Peyer's patch (tissue), 4 donors: Measurements from ENCODE around the gene TMEM145. TPM values are rescaled to one million over a fixed set of nuclear protein-coding genes. Genes with fewer than 3 reads are reported as not detected.

Experiments used
- DNase-seq, 3 donors: peaks; one replicate each; pipeline ENCODE4 v3.0.0-alpha.2; 2017 to 2019
- H3K27ac ChIP-seq, 4 donors: fragments of 200-600 bp; sonication (generic); one replicate each; pipeline ENCODE4 v1.5.1; 2016 to 2019
- H3K27me3 ChIP-seq, 2 donors: fragments of 200-600 bp; sonication (generic); one replicate each; pipeline ENCODE4 v1.5.1; 2019
- H3K36me3 ChIP-seq, 3 donors: fragments of 200-600 bp; sonication (generic); one replicate each; pipeline ENCODE4 v1.5.1; 2016 to 2019
- H3K4me1 ChIP-seq, 4 donors: fragments of 200-600 bp; sonication (generic); one replicate each; pipeline ENCODE4 v1.5.1; 2016 to 2019
- H3K4me3 ChIP-seq, 4 donors: fragments of 200-600 bp; sonication (generic); 1 replicate in 3 of 4; 2 replicates in 1 of 4; pipeline ENCODE4 v1.5.1; 2016 to 2019; ENCODE audit warnings: mild to moderate bottlenecking in 1 of 4
- H3K9me3 ChIP-seq, 4 donors: fragments of 200-600 bp; sonication (generic); one replicate each; pipeline ENCODE4 v1.5.1; 2016 to 2019; ENCODE audit warnings: mild to moderate bottlenecking in 1 of 4
- CTCF ChIP-seq, 6 experiments: fragments of 450-650 bp in 4 of 6; fragments of 200-600 bp in 2 of 6; sonication (generic) in 1 of 6; IDR thresholded peaks; one replicate each; pipeline ENCODE4 v1.5.1; 2017 to 2019; ENCODE audit warnings: antibody characterized with exemption in 6 of 6, mild to moderate bottlenecking in 3 of 6, moderate library complexity in 1 of 6
- POLR2A ChIP-seq, 2 donors: fragments of 450-650 bp; IDR thresholded peaks; one replicate each; pipeline ENCODE4 v1.5.1; 2017; ENCODE audit warnings: antibody characterized with exemption in 2 of 2, mild to moderate bottlenecking in 2 of 2, moderate library complexity in 2 of 2
- total RNA-seq, 4 donors: library from RNA; depleted of rRNA; stranded (reverse); fragments of >200 nt; gene quantifications; one replicate each; pipeline ENCODE4 v1.1.0, GENCODE V29; 2016

The TMEM145 gene
- total RNA-seq, 4 donors from 2014 or later, result not detected

GRCh38 chr19:42343344-42344110 lies 30.4 kb downstream of the TMEM145 start:
- DNase-seq, result no peak
- H3K4me1 ChIP-seq, result no peaks in the 10 kb centered on the region
- no peaks in the 10 kb centered on the region for H3K27me3 ChIP-seq
- peaks cover 0 to 20% (median 0%) of the 10 kb centered on the region in 3 donors for H3K36me3 ChIP-seq
- TF ChIP-seq CTCF (IDR thresholded peaks at IDR 0.05) (no peak), POLR2A (IDR thresholded peaks at IDR 0.05) (no peak)
- H3K4me3 ChIP-seq, result no peak overlapping the region
- H3K9me3 ChIP-seq, result no peaks in the 10 kb centered on the region
- no peak overlapping the region for H3K27ac ChIP-seq

- no peak for DNase-seq
- peaks cover 0 to 24% (median 0%) of the 10 kb centered on the region in 3 donors for H3K36me3 ChIP-seq
Measured at GRCh38 chr19:42344336-42344893, 31.3 kb downstream of the TMEM145 start.

GRCh38 chr19:42345191-42345812 lies 32.2 kb downstream of the TMEM145 start:
- Histone ChIP-seq H3K4me3 (no peak overlapping the region), H3K4me1 (no peaks in the 10 kb centered on the region), H3K36me3 (peaks cover 0 to 24% (median 0%) of the 10 kb centered on the region in 3 donors), H3K27ac (no peak overlapping the region), H3K27me3 (no peaks in the 10 kb centered on the region), H3K9me3 (no peaks in the 10 kb centered on the region)
- no peak for DNase-seq
- no peak for TF ChIP-seq POLR2A (IDR thresholded peaks at IDR 0.05)
- TF ChIP-seq CTCF (IDR thresholded peaks at IDR 0.05), result no peak

More at GRCh38 chr19:42344336-42344893, 31.3 kb downstream of the TMEM145 start:
- H3K9me3 ChIP-seq, result no peaks in the 10 kb centered on the region
- TF ChIP-seq POLR2A (IDR thresholded peaks at IDR 0.05), result no peak
- TF ChIP-seq CTCF (IDR thresholded peaks at IDR 0.05), result no peak
- H3K27me3 ChIP-seq, result no peaks in the 10 kb centered on the region
- H3K27ac ChIP-seq, result no peak overlapping the region
- no peaks in the 10 kb centered on the region for H3K4me1 ChIP-seq
- no peak overlapping the region for H3K4me3 ChIP-seq

GRCh38 chr19:42348211-42348610 lies 35.1 kb downstream of the TMEM145 start:
- DNase-seq, result no peak
- H3K27ac ChIP-seq, result no peak overlapping the region
- TF ChIP-seq POLR2A (IDR thresholded peaks at IDR 0.05) (no peak), CTCF (IDR thresholded peaks at IDR 0.05) (no peak)
- H3K36me3 ChIP-seq, result peaks cover 0 to 27% (median 0%) of the 10 kb centered on the region in 3 donors
- no peaks in the 10 kb centered on the region for H3K9me3 ChIP-seq
- H3K4me3 ChIP-seq, result no peak overlapping the region
- H3K27me3 ChIP-seq, result no peaks in the 10 kb centered on the region
- no peaks in the 10 kb centered on the region for H3K4me1 ChIP-seq

- Histone ChIP-seq H3K4me1 (no peaks in the 10 kb centered on the region), H3K27ac (no peak overlapping the region), H3K36me3 (peaks cover 0 to 31% (median 0%) of the 10 kb centered on the region in 3 donors), H3K9me3 (no peaks in the 10 kb centered on the region), H3K4me3 (no peak overlapping the region), H3K27me3 (no peaks in the 10 kb centered on the region)
- DNase-seq, result no peak
- TF ChIP-seq CTCF (IDR thresholded peaks at IDR 0.05) (no peak), POLR2A (IDR thresholded peaks at IDR 0.05) (no peak)
Measured at GRCh38 chr19:42349378-42350107, 36.4 kb downstream of the TMEM145 start.
